IMR-90 (cell line): ENCODE data around the gene CAB39. TPM values are rescaled to one million over a fixed set of nuclear protein-coding genes. Genes with fewer than 3 reads are reported as not detected.

Experiments used
- ATAC-seq: fragments of 200-7000 bp; cut with Tn5 transposase; 2 replicates; pipeline ENCODE4 v1.9.1; 2020; ENCODE audit warnings: low read depth, mild to moderate bottlenecking, moderate library complexity
- BruUV-seq: library from RNA; stranded (reverse); fragments of 400-500 nt; replicated peaks from 2 replicates; lab custom pipeline; 2021; lab: Mats Ljungman, UMichigan
- CTCF ChIA-PET: fragments of 300-600 bp; formaldehyde crosslinking; extraction: SDS; loops from one replicate; lab custom pipeline; 2021; ENCODE audit warnings: antibody characterized with exemption; lab: Yijun Ruan, JAX
- POLR2A ChIA-PET: fragments of 300-600 bp; sonication (Branson Sonifier 250); formaldehyde crosslinking; loops from one replicate; lab custom pipeline; 2022; ENCODE audit warnings: antibody characterized with exemption; ENCODE audit not compliant: unreplicated experiment; lab: Charles Lee
- DNase-seq: peaks from one replicate; pipeline ENCODE4 v3.0.0; 2013
- H2AFZ ChIP-seq: replicated peaks from 2 replicates; pipeline ENCODE3; 2013; ENCODE audit warnings: low read length, mild to moderate bottlenecking; ENCODE audit not compliant: poor library complexity
- H2AK5ac ChIP-seq: 2 replicates; pipeline ENCODE4 v1.6.1; 2013; ENCODE audit warnings: low read depth, low read length, inconsistent platforms
- H2AK9ac ChIP-seq: replicated peaks from 2 replicates; pipeline ENCODE3; 2013; ENCODE audit warnings: mild to moderate bottlenecking, low read depth, low read length, moderate library complexity; ENCODE audit not compliant: poor library complexity
- H2BK120ac ChIP-seq: 2 replicates; pipeline ENCODE4 v1.6.1; 2013; ENCODE audit warnings: low read depth, low read length, inconsistent platforms
- H2BK15ac ChIP-seq: 3 replicates; pipeline ENCODE4 v1.6.1; 2013; ENCODE audit warnings: low read depth, low read length, inconsistent platforms
- H2BK20ac ChIP-seq: 2 replicates; pipeline ENCODE4 v1.6.1; 2013; ENCODE audit warnings: low read depth, mild to moderate bottlenecking, inconsistent platforms, low read length, moderate library complexity
- H2BK5ac ChIP-seq: 2 replicates; pipeline ENCODE4 v1.6.1; 2013; ENCODE audit warnings: mild to moderate bottlenecking, low read depth, low read length, inconsistent platforms; ENCODE audit not compliant: poor library complexity, severe bottlenecking
- H3K14ac ChIP-seq: replicated peaks from 2 replicates; pipeline ENCODE4 v1.6.1; 2013; ENCODE audit warnings: low read depth, low read length, inconsistent platforms
- H3K18ac ChIP-seq: 2 replicates; pipeline ENCODE4 v1.6.1; 2013; ENCODE audit warnings: low read depth, low read length, control low read depth
- H3K23ac ChIP-seq: 2 replicates; pipeline ENCODE4 v1.6.1; 2013; ENCODE audit warnings: low read depth, low read length, inconsistent platforms
- H3K27ac ChIP-seq: 2 replicates; pipeline ENCODE4 v1.5.1; 2013; ENCODE audit warnings: mild to moderate bottlenecking, control low read depth, low read length; ENCODE audit not compliant: insufficient read depth
- H3K27me3 ChIP-seq: 2 replicates; pipeline ENCODE4 v1.6.1; 2013; ENCODE audit warnings: low read length; ENCODE audit not compliant: control insufficient read depth, insufficient read depth
- H3K36me3 ChIP-seq: 2 replicates; pipeline ENCODE4 v1.6.1; 2013; ENCODE audit warnings: low read length, mixed read lengths; ENCODE audit not compliant: control insufficient read depth, insufficient read depth
- H3K4ac ChIP-seq: 2 replicates; pipeline ENCODE4 v1.6.1; 2013; ENCODE audit warnings: low read depth, low read length, inconsistent platforms
- H3K4me1 ChIP-seq: 2 replicates; pipeline ENCODE4 v1.6.1; 2013; ENCODE audit warnings: low read length, mixed read lengths; ENCODE audit not compliant: control insufficient read depth, insufficient read depth
- H3K4me2 ChIP-seq: 2 replicates; pipeline ENCODE4 v1.6.1; 2013; ENCODE audit warnings: low read depth, mild to moderate bottlenecking, control low read depth, low read length, moderate library complexity
- H3K4me3 ChIP-seq: 2 replicates; pipeline ENCODE4 v1.5.1; 2013; ENCODE audit warnings: low read depth, mild to moderate bottlenecking, control low read depth, low read length, moderate library complexity; ENCODE audit not compliant: insufficient read depth
- H3K56ac ChIP-seq: 2 replicates; pipeline ENCODE4 v1.6.1; 2013; ENCODE audit warnings: low read length, inconsistent platforms; ENCODE audit not compliant: insufficient read depth; ENCODE audit errors: extremely low read depth
- H3K79me1 ChIP-seq, 2 experiments: 2 replicates each; pipeline ENCODE4 v1.6.1; 2013; ENCODE audit warnings: low read length in 2 of 2, inconsistent platforms in 1 of 2, low read depth in 1 of 2
- H3K9ac ChIP-seq: 2 replicates; pipeline ENCODE4 v1.6.1; 2013; ENCODE audit warnings: low read depth, low read length, control low read depth
- H3K9me1 ChIP-seq: 2 replicates; pipeline ENCODE4 v1.6.1; 2013; ENCODE audit warnings: low read length, inconsistent platforms; ENCODE audit not compliant: insufficient read depth
- H3K9me3 ChIP-seq: 2 replicates; pipeline ENCODE4 v1.6.1; 2013; ENCODE audit warnings: low read length; ENCODE audit not compliant: control insufficient read depth, insufficient read depth
- H4K20me1 ChIP-seq: 2 replicates; pipeline ENCODE4 v1.6.1; 2013; ENCODE audit warnings: low read length, inconsistent platforms; ENCODE audit not compliant: insufficient read depth
- H4K5ac ChIP-seq: 2 replicates; pipeline ENCODE4 v1.6.1; 2013; ENCODE audit warnings: mild to moderate bottlenecking, low read depth, low read length, control low read depth
- H4K8ac ChIP-seq, 2 experiments: 2 replicates each; pipeline ENCODE4 v1.6.1; 2013; ENCODE audit warnings: low read depth in 2 of 2, low read length in 2 of 2, control low read depth in 1 of 2, inconsistent platforms in 1 of 2
- H4K91ac ChIP-seq: 2 replicates; pipeline ENCODE4 v1.6.1; 2013; ENCODE audit warnings: low read depth, low read length, inconsistent platforms; ENCODE audit not compliant: insufficient read depth
- BHLHE40 ChIP-seq: fragments of 150-350 bp; IDR thresholded peaks from 2 replicates; pipeline ENCODE4 v1.6.1; 2016; ENCODE audit warnings: mild to moderate bottlenecking, low read depth, low read length
- MXI1 ChIP-seq: IDR thresholded peaks from 2 replicates; pipeline ENCODE4 v1.6.1; 2012; ENCODE audit warnings: low read depth, mild to moderate bottlenecking, low read length, moderate library complexity, borderline replicate concordance
- NFE2L2 ChIP-seq: fragments of 150-350 bp; IDR thresholded peaks from 2 replicates; pipeline ENCODE4 v1.6.1; 2016; ENCODE audit warnings: low read depth, mild to moderate bottlenecking, low read length
- RAD21 ChIP-seq: IDR thresholded peaks from 2 replicates; pipeline ENCODE4 v1.6.1; 2012; ENCODE audit warnings: low read length, improper control_type of control experiment
- WGBS, 2 experiments: methylation state at CpG; one replicate each; pipeline versions ENCODE4 v1.1.5 to v1.1.7; 2013; ENCODE audit warnings: missing lambda C conversion rate in 2 of 2; ENCODE audit not compliant: insufficient read length in 1 of 2; ENCODE audit errors: extremely low coverage in 2 of 2; 5-methylcytosine and 5-hydroxymethylcytosine counted together
- dilution Hi-C: fragments of 300-500 bp; cut with HindIII; formaldehyde crosslinking; loops from one replicate; pipeline ENCODE4 v1.14.3; 2018; ENCODE audit warnings: low sequenced_read_pairs; ENCODE audit not compliant: unreplicated experiment
- in situ Hi-C: fragments of 300-500 bp; cut with MboI; formaldehyde crosslinking; loops from 3 replicates; pipeline ENCODE4 v1.14.3; 2019; ENCODE audit warnings: low sequenced_read_pairs, inconsistent platforms, mixed read lengths
- intact Hi-C: fragments of 100-400 bp; cut with micrococcal nuclease; formaldehyde crosslinking; loops from 2 replicates; pipeline ENCODE4 v1.10.0; 2022
- polyA plus RNA-seq, 3 experiments: library from polyadenylated mRNA; depleted of rRNA; stranded (reverse); fragments of >200 nt; gene quantifications; 2 replicates each; pipeline ENCODE4 v1.2.3, GENCODE V29; 2012; ENCODE audit warnings: low replicate concordance in 1 of 3
- total RNA-seq: library from RNA; depleted of rRNA; stranded (reverse); fragments of >200 nt; gene quantifications from 2 replicates; pipeline ENCODE4 v1.2.3, GENCODE V29; 2012
- TF ChIP-seq, protein P1 (sequence below): fragments of 150-350 bp; IDR thresholded peaks from 2 replicates; pipeline ENCODE4 v1.6.1; 2017; ENCODE audit warnings: mild to moderate bottlenecking, antibody characterized with exemption, low read length, low read depth

Gene CAB39
- total and polyA plus RNA-seq, 2 of the 4 experiments (the other 2 are of a cell fraction): 38.2 to 71.7 TPM

DNA sequence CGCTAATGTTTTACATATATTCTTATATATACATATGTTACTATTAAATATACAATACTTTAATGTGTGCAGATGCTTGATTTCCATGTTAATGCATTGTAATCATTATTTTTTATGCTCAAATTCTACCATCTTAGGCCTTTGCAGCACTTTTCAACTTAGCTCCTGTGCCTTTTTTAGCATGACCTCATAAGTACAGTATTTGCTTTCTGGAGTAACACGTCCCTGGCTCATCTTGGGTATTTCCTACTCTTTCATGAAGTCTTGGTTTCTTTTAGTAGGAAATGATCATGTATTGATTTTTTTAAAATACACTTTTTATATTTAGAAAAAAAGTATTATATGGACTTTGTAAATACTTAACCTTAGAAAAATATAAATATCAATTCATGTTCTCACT is 36.5 kb downstream of the CAB39 start:
- no CpG with 5 or more reads among the region's 2 CpGs for WGBS, 2 experiments
- intact Hi-C loops: no loop called here
- BruUV-seq: no TSS peak

More for the DNA sequence above, 36.5 kb downstream of the CAB39 start:
- Histone ChIP-seq H2BK15ac (no peak overlapping the region), H4K20me1 (peaks cover 55% of the 10 kb centered on the region; the same call in 1 of the 2 replicates), H3K18ac (no peak overlapping the region), H3K4me1 (peaks cover 6% of the 10 kb centered on the region; the same call in 1 of the 2 replicates), H4K5ac (no peak overlapping the region), H3K36me3 (peaks cover 4% of the 10 kb centered on the region), H2AFZ (no peak overlapping the region), H2BK120ac (no peak overlapping the region), H3K27ac (no peak overlapping the region), H3K4me3 (no peak overlapping the region), H4K91ac (no peak overlapping the region), H2AK9ac (no peak overlapping the region), H3K9me3 (no peaks in the 10 kb centered on the region), H3K9me1 (peaks cover 4% of the 10 kb centered on the region), H3K4me2 (no peak overlapping the region), H3K9ac (no peak overlapping the region), H3K23ac (no peak overlapping the region), H3K56ac (no peak overlapping the region), H2BK5ac (no peak overlapping the region), H3K27me3 (no peaks in the 10 kb centered on the region), H2AK5ac (no peak overlapping the region), H3K4ac (no peak overlapping the region), H3K79me1 (peaks cover 14 to 76% of the 10 kb centered on the region in 2 experiments), H4K8ac (no peak overlapping the region), H3K14ac (no peak overlapping the region), H2BK20ac (no peak overlapping the region)
- CTCF ChIA-PET: interaction anchor here (1.2 kb wide), 1 partner anchor 35 kb away, joined by 4 read pairs; no protein-coding TSS in a partner anchor
- ATAC-seq: no peak
- POLR2A ChIA-PET: no interaction called here
- in situ Hi-C loops (no loop called here), dilution Hi-C loops (no loop called here)
- TF ChIP-seq BHLHE40 (no peak), MXI1 (no peak), RAD21 (no peak), NFE2L2 (no peak)
- TF ChIP-seq, protein P1, sequence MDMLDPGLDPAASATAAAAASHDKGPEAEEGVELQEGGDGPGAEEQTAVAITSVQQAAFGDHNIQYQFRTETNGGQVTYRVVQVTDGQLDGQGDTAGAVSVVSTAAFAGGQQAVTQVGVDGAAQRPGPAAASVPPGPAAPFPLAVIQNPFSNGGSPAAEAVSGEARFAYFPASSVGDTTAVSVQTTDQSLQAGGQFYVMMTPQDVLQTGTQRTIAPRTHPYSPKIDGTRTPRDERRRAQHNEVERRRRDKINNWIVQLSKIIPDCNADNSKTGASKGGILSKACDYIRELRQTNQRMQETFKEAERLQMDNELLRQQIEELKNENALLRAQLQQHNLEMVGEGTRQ: no peak
- peak; percentile 67 for DNase-seq
